NCI-H128 (cell line): Measurements from ENCODE around the gene CARM1.

Source experiments
- DNase-seq: peaks from one replicate; lab custom pipeline; 2025; ENCODE audit not compliant: unreplicated experiment; lab: John Stamatoyannopoulos, UW

CARM1 gene

GRCh38 chr19:10899151-10899653 lies 27.8 kb downstream of the CARM1 start:
- DNase-seq, result no peak

DNA sequence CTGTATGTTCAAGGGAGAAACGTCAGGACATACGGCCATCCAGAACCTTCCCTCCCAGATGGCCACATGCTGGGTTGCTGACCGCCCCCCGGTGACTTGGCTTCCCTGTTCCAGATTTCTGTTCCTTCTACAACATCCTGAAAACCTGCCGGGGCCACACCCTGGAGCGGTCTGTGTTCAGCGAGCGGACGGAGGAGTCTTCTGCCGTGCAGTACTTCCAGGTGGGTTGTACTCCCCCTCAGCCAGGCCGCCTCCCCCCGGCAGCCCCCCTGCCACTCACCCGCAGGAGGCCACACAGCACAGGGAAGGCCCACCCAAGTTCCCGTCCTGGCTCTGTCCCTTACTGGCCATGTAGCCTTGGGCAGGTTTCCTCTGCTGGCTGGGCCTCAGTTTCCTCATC lies 36.6 kb downstream of the CARM1 start:
- DNase-seq, result no peak

GRCh38 chr19:10908380-10908960 lies 37.1 kb downstream of the CARM1 start:
- no peak for DNase-seq

- DNase-seq, result no peak
These were observed 40.4 kb downstream of the CARM1 start for GRCh38 chr19:10911579-10912363.

DNA sequence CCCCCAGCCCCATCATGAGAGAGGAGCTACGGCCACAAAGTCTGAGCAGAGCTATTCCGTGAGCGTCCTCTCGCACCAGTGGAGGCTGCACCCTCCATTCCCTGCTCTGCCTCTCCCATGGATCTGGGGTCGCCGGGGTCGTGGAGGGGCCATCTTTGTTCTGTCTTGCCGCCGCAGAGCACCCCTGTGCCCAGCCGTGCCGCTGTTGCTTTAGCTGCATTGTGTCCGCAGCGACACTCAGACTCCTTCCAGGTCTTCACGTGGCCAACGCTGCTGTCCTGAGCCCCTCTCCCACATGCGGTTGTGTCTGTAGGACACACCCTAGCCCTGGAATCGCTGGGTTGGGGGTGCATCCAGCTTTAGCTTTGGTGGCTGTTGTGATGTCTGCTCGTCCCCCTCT lies 41.3 kb downstream of the CARM1 start:
- DNase-seq, result no peak

DNA sequence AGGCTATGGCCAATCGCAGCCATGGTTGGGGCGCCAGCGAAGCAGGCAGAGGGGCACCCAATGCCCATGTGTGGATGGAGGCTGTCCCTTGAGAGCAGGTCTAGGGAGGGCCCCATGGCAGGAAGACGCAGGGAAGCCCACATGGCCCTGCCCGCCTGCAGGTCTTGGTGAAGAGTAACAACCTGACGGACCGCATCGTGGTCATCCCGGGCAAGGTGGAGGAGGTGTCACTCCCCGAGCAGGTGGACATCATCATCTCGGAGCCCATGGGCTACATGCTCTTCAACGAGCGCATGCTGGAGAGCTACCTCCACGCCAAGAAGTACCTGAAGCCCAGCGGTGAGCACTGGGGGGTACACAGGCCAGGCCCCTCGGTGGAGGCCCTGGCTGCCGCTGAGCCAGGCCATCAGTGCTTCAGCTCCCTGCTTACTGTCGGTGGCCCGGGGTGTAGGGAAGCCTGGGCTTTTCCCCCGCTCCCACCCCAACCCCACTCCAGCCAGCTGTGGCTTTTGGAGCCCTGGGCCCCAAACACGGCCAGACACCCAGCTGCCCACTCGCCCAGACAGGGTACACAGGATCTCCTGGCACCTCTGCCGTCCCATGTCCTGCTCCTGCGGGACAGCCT lies 42.5 kb downstream of the CARM1 start:
- no peak for DNase-seq

GRCh38 chr19:10915130-10916091 lies 44.1 kb downstream of the CARM1 start:
- no peak for DNase-seq

- no peak for DNase-seq
These were observed 45.2 kb downstream of the CARM1 start for GRCh38 chr19:10916602-10917001.

DNA sequence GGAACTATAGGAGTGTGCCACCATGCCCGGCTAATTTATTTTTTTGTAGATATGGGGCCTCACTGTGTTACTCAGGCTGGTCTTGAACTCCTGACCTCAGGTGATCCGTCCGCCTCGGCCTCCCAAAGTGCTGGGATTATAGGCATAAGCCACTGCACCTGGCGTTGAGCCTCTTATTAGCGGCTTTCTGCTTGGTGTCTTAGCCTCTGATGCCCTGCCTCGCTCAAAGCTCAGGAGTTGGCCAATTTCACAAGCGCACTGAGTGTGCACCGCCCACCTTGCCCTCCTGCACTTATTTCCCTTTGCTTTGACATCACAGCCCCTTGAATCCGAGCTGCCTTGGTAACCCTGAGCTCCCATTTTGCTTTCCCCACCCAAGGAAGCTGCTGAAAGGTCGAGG lies 47.0 kb downstream of the CARM1 start:
- no peak for DNase-seq

DNA sequence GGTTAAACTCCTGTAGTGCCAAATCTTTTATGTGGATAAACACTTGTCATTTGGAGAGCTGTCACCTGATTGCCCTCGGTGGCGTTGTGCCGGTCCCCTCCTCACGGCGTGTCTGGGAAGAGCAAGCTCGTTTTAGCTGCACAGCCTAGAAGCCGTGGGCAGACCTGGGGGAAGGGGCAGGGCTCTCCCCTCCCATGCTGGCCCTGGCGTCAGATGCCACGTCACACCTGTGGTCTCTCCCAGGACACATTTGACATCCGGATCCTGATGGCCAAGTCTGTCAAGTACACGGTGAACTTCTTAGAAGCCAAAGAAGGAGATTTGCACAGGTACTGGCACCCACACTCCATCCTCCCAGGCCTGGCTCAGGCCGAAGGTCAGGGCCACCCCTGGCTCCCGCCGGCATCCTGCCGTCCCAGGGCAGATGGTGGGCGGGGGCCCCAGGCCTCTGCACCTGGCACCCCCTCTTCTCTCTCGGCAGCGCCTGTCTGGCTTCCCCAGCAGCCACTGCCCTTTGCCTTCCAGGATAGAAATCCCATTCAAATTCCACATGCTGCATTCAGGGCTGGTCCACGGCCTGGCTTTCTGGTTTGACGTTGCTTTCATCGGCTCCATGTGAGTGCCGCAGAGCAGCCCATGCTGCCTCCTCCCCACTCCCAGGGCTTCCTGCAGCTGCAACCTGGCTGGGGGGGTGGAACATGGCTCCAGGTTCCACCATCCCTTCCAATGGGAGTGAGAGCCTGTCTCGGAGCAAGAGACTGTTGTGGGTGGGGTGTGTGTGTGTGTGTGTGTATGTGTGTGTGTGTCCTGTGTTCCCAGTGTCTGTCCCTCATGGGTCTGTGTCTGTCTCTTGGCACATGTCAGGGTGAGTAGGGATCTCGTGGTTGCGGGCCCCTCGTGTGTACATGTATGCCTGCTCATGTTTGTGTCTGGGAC lies 48.3 kb downstream of the CARM1 start:
- DNase-seq, result no peak

DNA sequence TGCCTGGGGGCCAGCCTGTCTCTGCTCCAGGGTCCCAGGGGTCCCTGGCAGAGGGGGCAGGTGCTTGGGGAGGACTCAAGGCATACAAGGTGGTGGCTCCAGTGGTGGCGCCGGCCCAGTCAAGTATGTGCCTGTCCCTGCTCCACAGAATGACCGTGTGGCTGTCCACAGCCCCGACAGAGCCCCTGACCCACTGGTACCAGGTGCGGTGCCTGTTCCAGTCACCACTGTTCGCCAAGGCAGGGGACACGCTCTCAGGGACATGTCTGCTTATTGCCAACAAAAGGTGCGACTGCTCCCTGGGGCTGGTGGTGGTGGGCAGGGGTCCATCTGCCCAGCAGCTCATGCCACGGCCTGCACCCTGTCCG lies 48.9 kb downstream of the CARM1 start:
- no peak for DNase-seq

DNA sequence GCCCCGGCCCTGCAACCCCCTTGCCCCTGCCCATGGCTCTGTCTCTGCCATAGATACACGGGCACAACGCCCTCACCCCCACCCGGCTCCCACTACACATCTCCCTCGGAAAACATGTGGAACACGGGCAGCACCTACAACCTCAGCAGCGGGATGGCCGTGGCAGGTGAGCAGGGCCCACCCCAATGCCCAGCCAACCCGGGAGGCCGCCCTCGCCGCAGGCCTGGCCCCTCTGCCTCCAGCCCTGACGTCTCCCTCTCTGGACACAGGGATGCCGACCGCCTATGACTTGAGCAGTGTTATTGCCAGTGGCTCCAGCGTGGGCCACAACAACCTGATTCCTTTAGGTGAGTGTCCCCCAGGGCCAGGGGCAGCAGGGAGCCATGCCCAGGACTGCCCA lies 49.4 kb downstream of the CARM1 start:
- no peak for DNase-seq

- DNase-seq, result no peak
These were observed 50.0 kb downstream of the CARM1 start for GRCh38 chr19:10921199-10921909.

- DNase-seq, result no peak
These were observed 50.7 kb downstream of the CARM1 start for GRCh38 chr19:10921910-10922637.

DNA sequence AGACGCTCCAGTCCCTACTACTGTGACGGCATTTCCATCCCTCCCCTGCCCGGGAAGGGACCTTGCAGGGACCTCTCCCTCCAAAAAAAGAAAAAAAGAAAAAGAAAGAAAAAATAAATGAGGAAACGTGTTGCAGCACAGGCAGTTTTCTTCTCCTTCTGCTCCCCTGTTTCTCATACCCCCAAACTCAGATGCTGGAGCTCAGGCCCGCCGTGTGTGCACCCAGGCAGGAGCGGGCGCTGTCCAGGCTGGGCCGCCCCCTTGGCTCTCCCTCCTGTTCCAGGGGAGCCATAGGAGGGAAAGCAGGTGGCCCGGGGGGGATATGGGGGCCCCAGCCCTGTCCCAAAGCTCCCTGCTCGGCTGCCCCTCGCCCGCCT lies 51.3 kb downstream of the CARM1 start:
- DNase-seq, result no peak

GRCh38 chr19:10923260-10924112 lies 52.1 kb downstream of the CARM1 start:
- no peak for DNase-seq

DNA sequence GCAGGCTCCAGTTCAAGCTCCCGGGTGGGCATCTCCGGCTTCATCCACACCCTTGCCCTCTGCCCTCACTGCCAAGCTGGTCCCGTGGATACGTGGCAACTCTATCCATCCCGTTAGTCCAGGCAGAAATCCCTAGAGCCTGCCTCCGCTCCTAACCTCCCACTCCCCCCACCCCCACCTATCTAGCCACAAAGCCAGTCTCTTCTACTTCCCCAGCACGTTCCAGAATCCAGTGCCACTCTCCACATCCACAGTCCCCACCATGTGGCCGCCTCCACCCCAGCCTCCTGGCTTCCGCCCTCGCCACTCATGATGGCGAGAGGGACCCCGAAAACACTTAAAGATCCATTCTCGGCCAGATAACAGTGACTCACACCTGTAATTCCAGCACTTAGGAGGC lies 53.2 kb downstream of the CARM1 start:
- no peak for DNase-seq
